H1 (cell line): ENCODE data around the gene NEGR1. TPM values are rescaled to one million over a fixed set of nuclear protein-coding genes. Genes with fewer than 3 reads are reported as not detected.

Experiments used
- PHF8 ChIP-seq: fragments of 200-600 bp; sonication (generic); conservative IDR thresholded peaks from 2 replicates; pipeline ENCODE4 v1.7.1; 2012; ENCODE audit warnings: low read depth, mild to moderate bottlenecking, inconsistent platforms, low read length, moderate library complexity
- polyA plus RNA-seq, 7 experiments: library from polyadenylated mRNA; depleted of rRNA in 3 of 7; stranded (reverse) in 5 of 7; unstranded in 2 of 7; fragments of >200 nt in 5 of 7; fragments of 200-250 nt in 2 of 7; gene quantifications; 1 replicate in 5 of 7; 2 replicates in 1 of 7; 4 replicates in 1 of 7; pipeline versions ENCODE4 v1.2.1 to v1.2.3, GENCODE V29; 2011 to 2013; ENCODE audit warnings: missing spikeins in 2 of 7, mixed read lengths in 2 of 7
- total RNA-seq: library from RNA; stranded (reverse); fragmentation: NEBNext Ultra II Directional; extraction: Animal tissue kit (Norgen Biotek cat#: 25700); gene quantifications from 2 replicates; pipeline ENCODE4 v1.2.1, GENCODE V29; 2021
- TF ChIP-seq, protein P1 (sequence below): IDR thresholded peaks from 2 replicates; pipeline ENCODE4 v1.6.1; 2011; ENCODE audit warnings: low read length, improper control_type of control experiment

Gene NEGR1
- total and polyA plus RNA-seq, 2 of the 8 experiments (the other 6 are each of a cell fraction or from before 2014, with no cell fraction given), result 0.71 to 1.3 TPM

DNA sequence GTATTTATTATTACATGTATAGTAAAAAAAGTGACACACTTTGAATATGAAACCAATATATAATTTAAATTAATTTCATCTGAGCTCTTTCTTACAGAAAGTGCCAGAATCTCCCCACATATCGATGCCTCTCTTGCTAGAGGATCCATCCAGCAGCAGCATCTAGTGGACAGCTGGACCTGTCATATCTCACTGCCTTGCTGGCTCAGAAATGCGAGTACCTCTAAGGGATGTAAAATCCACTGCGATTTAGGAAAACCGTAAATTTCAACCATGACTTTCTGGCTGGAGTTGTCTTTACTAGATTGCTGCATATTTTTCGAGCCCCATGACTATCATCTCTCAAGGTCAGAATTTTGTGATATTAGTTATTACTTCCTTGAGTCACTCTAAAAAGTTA lies 333.8 kb downstream of the NEGR1 start (continued):
- TF ChIP-seq PHF8, result no peak
- TF ChIP-seq, protein P1, sequence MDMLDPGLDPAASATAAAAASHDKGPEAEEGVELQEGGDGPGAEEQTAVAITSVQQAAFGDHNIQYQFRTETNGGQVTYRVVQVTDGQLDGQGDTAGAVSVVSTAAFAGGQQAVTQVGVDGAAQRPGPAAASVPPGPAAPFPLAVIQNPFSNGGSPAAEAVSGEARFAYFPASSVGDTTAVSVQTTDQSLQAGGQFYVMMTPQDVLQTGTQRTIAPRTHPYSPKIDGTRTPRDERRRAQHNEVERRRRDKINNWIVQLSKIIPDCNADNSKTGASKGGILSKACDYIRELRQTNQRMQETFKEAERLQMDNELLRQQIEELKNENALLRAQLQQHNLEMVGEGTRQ, result no peak
- TF ChIP-seq, all 59 proteins: peak for 0
